Right ventricle myocardium superior (tissue), 1 donor: ENCODE data around the gene HNRNPK. TPM values are rescaled to one million over a fixed set of nuclear protein-coding genes. Genes with fewer than 3 reads are reported as not detected.

Source experiments
- ATAC-seq: fragments of 200-7000 bp; cut with Tn5 transposase; one replicate; pipeline ENCODE4 v1.9.1; 2020; ENCODE audit warnings: mild to moderate bottlenecking; ENCODE audit not compliant: poor library complexity
- DNase-seq: peaks from one replicate; pipeline ENCODE4 v3.0.0-alpha.2; 2020
- intact Hi-C: fragments of 100-400 bp; cut with DNase I; formaldehyde crosslinking; loops from one replicate; pipeline ENCODE4 v1.11.2; 2022
- long read RNA-seq: library from polyadenylated mRNA; unstranded; transcript quantifications from one replicate; pipeline ENCODE4 v2.0.0, GENCODE V29; 2021
- total RNA-seq: library from RNA; stranded (reverse); fragmentation: NEBNext Ultra II Directional; extraction: Animal tissue kit (Norgen Biotek cat#: 25700); gene quantifications from one replicate; pipeline ENCODE4 v1.2.1, GENCODE V29; 2021
- donor health status: DM: no; HTN: yes; CAD: no; lungs with severe emphysema.

Gene HNRNPK
- total RNA-seq: 248 TPM
- long read RNA-seq, partial matches to known transcripts: 31 of 297 reads
- long read RNA-seq, other reads (novel, unspliced or antisense): 266 of 297 reads

- DNase-seq: peak; percentile 100
- intact Hi-C loops: loop anchor here (5.0 kb wide), 1 partner anchor 192 kb away; no protein-coding TSS in a partner anchor
- peak; percentile 93 for ATAC-seq
Measured at GRCh38 chr9:83979812-83980394, at the start of gene HNRNPK. TSS of gene HNRNPK (minus strand) at chr9:83980215. CDS start at chr9:83978252, 1,963 bp downstream.

GRCh38 chr9:84027201-84027600, 47.2 kb upstream of the HNRNPK start:
- DNase-seq (no peak), ATAC-seq (no peak)
- intact Hi-C loops: no loop called here

GRCh38 chr9:84024041-84024575, 44.1 kb upstream of the HNRNPK start:
- intact Hi-C loops: no loop called here
- ATAC-seq (no peak), DNase-seq (no peak)

GRCh38 chr9:84007662-84008061, 27.6 kb upstream of the HNRNPK start:
- intact Hi-C loops: no loop called here
- DNase-seq: no peak
- no peak for ATAC-seq

GRCh38 chr9:84003246-84003645, 23.2 kb upstream of the HNRNPK start:
- DNase-seq: no peak
- no peak for ATAC-seq
- intact Hi-C loops: no loop called here

- intact Hi-C loops: no loop called here
- ATAC-seq: no peak
- no peak for DNase-seq
Measured at GRCh38 chr9:84002344-84002743, 22.3 kb upstream of the HNRNPK start.

GRCh38 chr9:84001621-84002020, 21.6 kb upstream of the HNRNPK start:
- DNase-seq (no peak), ATAC-seq (no peak)
- intact Hi-C loops: no loop called here

GRCh38 chr9:84000186-84000585, 20.2 kb upstream of the HNRNPK start:
- no peak for ATAC-seq
- intact Hi-C loops: no loop called here
- no peak for DNase-seq

GRCh38 chr9:83999141-83999918, 19.3 kb upstream of the HNRNPK start:
- ATAC-seq (no peak), DNase-seq (no peak)
- intact Hi-C loops: no loop called here

GRCh38 chr9:83996126-83996525, 16.1 kb upstream of the HNRNPK start:
- DNase-seq (no peak), ATAC-seq (no peak)
- intact Hi-C loops: no loop called here

- DNase-seq (no peak), ATAC-seq (no peak)
- intact Hi-C loops: no loop called here
Measured at GRCh38 chr9:83992901-83993300, 12.9 kb upstream of the HNRNPK start.

- intact Hi-C loops: no loop called here
- DNase-seq (no peak), ATAC-seq (no peak)
Measured at GRCh38 chr9:83992407-83992806, 12.4 kb upstream of the HNRNPK start.

GRCh38 chr9:83991355-83991754, 11.3 kb upstream of the HNRNPK start:
- intact Hi-C loops: no loop called here
- ATAC-seq: no peak

GRCh38 chr9:83988411-83988810, 8.4 kb upstream of the HNRNPK start:
- intact Hi-C loops: no loop called here
- no peak for DNase-seq
- no peak for ATAC-seq

More at GRCh38 chr9:83991355-83991754, 11.3 kb upstream of the HNRNPK start:
- no peak for DNase-seq

- ATAC-seq (no peak), DNase-seq (no peak)
- intact Hi-C loops: no loop called here
Measured at GRCh38 chr9:83987402-83987791, 7.4 kb upstream of the HNRNPK start.

- intact Hi-C loops: no loop called here
- ATAC-seq (peak; percentile 60), DNase-seq (no peak)
Measured at GRCh38 chr9:83986765-83987401, 6.9 kb upstream of the HNRNPK start.

- ATAC-seq (no peak), DNase-seq (no peak)
- intact Hi-C loops: no loop called here
Measured at GRCh38 chr9:83986195-83986594, 6.2 kb upstream of the HNRNPK start.

- intact Hi-C loops: loop anchor here (5.0 kb wide), 1 partner anchor 191 kb away; no protein-coding TSS in a partner anchor
- ATAC-seq: peak; percentile 9
- DNase-seq: peak; percentile 46
Measured at GRCh38 chr9:83981126-83981871, 1.3 kb upstream of the HNRNPK start.
